HG03159 (cell line): Measurements from ENCODE around the gene VPS11.
A peak's percentile ranks its signal among the peaks of the same experiment; 100 is the strongest.
"Not testable (repeated sequence)": the region's sequence is repeated elsewhere in the genome, so short reads cannot be mapped to it uniquely, and the experiment has no call there.

Experiments used
- ATAC-seq: cut with Tn5 transposase; IDR thresholded peaks from one replicate; pipeline ENCODE4 v1.9.1; 2021; ENCODE audit warnings: mild to moderate bottlenecking, moderate library complexity; ENCODE audit not compliant: unreplicated experiment

Gene VPS11

DNA sequence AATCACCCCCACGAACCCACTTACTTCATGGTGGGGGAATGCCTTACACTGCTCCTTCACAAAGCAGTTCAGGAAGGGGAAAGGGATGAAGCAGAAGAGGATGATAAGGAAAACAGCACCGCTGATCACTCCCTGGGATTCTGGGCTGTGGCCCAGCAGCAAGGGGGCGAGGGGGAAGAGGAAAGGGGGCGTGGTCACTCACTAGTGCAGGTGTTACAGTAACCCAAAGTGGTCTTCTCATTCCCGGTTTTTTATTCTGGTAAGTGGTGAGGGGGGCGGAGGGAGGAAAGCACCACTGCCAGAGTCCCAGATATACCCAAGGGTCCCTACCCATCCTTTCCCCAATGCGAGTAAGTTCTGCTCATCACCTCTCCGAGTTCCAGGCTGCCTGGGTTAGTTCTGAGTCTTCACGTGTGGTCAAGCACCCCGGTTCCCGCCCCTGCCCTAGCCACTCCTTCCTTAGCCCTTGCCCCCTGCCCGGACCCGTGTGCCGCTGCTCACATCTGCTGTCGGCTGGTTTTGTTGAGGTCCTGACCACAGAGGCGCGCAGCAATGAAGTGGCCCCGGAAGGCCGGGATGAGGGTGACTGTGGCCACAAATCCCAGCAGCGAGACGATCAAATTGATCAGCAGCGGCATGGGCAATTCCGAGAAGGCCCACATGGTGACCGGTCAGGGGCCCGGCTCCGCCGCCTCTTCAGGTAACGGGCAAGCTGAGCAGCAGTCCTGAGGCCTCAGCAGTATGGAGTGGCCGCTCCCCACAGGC is 33.6 kb downstream of the VPS11 start:
- ATAC-seq, result peak; percentile 25

DNA sequence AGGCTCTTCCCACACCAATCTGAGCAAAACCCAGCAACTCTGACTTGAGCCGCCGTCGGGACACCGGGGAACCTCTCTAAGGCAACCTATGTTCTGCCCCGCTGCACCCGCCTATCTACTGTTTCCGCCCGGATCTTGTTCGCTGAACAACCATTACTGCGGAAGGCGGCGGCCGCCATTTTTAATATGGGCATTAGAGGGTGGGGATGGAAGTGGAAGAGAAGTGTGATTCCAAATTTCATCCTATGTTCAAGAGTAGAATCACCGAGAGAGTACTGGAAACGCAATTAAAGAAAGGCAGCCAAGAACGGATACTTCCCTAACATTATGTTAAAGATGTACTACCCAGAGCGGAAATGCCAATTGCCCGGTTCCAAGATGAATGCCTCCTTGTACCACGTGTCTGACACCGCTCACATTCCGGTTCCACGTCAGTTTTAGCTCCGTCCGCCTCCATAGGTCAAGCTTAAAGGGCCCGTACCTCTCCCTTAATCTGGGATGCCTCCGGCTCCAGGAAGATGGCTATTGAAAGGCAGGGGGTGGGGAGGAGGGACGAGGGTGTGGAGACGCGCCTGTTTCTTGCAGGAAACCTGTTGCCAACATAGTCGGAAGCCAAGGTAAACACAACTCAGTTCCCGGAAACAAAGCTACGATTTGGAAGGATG is 34.3 kb downstream of the VPS11 start, which contains the start of gene DPAGT1:
DPAGT1 (minus strand) TSS at position 95 of the 665 bp plus-strand sequence. CDS start 198 bp downstream, outside the sequence.
- peak; percentile 69 for ATAC-seq

DNA sequence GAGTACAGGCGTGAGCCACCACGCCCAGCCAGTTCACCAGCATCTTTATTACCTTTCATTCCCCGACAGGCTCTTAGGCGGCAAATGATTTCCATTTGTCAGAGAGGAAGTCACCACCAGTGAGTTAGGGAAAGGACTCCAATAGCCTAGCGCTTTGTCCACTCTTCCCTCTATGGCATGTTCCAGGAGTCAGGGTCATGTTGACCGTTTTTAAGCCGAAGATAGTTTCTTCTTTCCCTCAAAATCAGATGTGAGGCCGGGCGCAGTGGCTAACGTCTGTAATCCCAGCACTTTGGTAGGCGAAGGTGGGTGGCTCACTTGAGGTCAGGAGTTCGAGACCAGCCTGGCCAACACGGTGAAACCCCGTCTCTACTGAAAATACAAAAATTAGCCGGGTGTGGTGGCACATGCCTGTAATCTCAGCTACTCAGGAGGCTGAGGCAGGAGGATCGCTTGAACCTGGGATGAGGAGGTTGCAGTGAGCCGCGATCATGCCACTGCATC is 35.6 kb downstream of the VPS11 start:
- not testable (repeated sequence) for ATAC-seq

DNA sequence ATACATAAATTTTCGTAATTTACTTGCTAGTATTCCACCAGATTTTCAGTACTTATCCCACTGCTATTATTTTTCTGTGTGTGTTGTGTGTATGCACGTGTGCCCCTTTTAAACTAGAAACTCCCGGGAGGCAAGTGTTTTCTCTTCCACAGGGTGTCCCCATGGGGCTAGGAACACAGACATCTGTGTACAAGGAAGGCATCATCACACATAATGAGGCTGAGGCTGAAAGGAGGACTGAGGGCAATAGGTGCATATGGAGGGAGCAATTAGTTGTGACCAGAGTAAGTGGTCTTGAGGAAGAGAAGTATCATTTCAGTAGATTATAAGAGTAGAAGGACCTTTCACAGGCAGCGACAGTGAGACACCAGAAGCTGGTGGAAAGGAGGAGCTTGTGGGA is 36.2 kb downstream of the VPS11 start:
- no peak for ATAC-seq

DNA sequence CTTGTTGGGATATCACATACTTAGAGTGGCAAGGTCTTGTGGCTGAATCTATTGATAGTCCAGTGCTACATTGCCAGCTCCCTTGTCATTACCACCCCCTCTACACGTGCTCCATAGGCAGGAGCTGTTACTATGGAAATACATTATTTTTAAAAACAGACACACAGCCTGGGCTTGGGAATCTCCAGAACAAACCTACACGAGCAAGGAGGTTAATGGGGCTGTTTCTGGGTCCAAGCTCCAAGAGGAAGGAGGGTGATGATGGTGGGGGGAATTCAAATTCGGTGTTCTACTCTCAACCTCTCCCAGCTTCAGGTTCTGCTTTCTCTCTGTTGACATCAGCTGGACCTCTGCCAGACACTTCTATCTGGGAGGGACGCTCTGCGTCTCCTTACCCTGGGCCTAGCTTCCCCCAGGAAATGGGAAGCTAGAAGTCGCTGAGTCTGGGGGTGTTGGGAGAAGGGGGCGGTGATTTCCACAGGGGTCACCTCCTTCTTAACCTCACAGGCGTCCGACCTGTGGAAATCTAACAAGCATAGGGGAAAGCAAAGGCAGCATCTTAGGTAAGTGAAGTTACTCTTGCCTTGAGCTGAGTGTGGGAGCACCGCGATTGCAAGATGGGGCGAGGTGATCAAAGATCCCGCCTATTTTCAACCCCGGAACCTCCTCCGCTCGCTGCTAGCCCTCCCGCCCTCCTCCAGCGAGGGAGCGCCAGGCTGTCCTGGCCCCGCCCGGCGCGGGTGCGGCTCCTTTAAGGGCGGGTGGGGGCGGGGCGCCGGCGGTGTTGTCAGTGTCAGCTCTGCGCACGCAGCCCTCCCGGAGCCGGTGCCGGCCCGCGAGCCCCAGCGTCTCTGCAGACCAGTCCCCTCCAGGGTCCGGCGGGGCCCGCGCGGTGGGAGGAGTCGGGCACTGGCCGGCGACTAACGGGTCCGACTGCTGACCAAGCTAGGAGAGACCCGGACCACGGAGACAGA is 39.2 kb downstream of the VPS11 start, which contains the start of gene C2CD2L:
C2CD2L (plus strand) TSS at position 781 of the 974 bp plus-strand sequence. CDS start 398 bp downstream, outside the sequence.
- peak; percentile 71 for ATAC-seq

DNA sequence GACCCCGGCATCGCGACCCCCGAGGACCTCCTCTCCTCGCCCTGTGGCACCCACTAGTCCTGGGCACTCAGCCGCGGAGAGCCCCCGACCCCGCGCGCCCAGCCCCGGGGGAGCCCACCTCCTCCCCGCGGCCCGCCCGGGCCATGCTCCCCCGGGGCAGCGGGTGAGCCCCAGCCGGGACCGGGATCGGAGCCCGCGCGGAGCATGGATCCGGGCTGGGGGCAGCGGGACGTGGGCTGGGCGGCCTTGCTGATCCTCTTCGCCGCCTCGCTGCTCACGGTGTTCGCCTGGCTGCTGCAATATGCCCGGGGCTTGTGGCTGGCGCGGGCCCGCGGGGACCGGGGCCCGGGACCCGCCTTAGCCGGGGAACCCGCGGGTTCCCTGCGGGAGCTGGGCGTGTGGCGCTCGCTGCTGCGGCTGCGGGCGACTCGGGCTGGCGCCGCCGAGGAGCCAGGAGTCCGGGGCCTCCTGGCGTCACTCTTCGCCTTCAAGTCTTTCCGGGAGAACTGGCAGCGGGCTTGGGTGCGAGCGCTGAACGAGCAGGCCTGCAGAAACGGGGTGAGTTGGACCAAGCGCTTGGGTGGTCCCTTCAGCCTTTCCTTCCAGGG is 40.0 kb downstream of the VPS11 start:
- ATAC-seq, result peak; percentile 29

DNA sequence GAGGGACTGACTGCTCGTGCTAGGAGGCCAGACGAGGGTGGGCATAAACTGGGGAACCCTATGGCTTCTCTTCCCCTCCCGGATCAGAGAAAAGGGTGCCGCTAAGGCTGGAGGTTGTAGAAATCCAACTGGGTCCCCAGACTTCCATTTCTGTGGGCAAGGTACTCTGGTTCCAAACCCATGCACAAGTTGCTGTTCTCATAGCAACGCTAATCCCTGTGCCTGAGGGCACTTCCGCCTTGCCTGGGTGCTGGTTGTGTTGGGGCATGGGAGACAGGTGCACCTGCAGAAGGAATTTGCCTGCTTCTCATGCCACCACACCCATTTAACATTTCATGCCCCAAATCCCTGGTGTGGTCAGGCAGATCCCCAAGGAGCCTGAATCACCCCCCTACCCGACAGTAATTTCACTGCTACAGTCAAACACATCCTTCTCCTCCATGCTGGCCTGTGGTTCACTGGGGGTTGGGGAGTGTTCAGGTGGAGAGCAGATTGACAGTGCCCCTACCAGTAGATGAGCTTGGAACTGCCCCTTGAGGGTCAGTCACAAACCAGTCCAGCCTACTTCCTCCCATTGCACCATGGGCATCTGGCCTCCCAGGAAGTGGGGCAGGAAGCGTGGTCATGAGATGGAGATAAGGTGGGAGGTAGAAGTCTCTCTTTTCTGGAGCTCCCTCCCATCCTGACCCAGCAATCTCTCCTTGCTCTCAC is 40.7 kb downstream of the VPS11 start:
- ATAC-seq, result no peak

DNA sequence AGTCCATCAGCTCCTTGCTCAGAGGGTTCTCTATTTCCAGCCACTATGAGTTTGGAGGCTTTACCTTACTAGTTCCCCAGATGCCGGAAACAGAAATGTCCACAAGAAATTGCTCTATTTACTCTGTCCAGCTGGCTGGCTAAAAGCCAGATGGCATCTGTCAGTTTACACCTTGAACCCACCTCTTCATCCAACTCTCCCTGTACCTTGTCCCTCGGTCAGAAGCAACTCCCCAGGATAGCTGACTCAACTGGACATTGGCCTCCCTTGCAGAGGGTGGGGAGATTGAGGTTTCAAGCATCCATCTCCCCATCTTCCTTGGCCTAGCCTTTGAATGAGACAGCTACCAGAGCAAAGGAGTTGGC is 41.2 kb downstream of the VPS11 start:
- ATAC-seq, result no peak

DNA sequence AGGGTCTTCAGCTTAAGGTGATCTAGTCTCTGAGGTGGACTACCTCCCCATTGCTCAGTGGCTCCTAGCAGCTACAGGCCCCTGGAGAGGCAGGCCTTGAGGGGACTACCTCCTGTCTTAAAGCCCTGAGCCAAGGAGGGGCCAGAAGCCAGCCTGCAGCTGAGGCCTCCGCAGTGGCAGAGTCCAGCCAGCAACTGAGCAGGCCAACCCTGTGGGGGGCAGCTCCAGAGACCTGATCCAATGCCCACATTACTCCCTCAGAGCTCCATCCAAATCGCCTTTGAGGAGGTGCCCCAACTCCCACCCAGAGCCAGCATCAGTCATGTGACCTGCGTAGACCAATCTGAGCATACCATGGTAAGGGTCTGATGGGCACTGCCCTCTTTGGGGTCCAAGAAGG is 42.2 kb downstream of the VPS11 start:
- ATAC-seq, result no peak

DNA sequence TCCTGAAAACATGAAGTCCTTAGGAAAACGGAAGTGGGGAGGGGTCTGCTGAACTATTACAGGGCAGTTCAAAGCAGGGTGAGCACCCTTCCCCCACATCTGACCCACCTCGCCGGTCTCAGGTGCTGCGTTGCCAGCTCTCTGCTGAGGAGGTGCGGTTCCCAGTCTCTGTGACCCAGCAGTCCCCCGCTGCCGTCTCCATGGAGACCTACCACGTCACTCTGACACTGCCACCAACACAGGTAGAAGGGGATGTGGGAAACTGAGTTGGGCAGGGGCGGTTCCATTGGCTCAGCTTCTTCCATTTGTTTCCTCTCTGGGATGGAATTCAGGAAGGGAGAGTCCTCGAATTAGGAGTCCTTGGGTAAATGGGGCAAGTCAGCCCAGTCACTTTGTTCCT is 42.8 kb downstream of the VPS11 start:
- ATAC-seq, result no peak

DNA sequence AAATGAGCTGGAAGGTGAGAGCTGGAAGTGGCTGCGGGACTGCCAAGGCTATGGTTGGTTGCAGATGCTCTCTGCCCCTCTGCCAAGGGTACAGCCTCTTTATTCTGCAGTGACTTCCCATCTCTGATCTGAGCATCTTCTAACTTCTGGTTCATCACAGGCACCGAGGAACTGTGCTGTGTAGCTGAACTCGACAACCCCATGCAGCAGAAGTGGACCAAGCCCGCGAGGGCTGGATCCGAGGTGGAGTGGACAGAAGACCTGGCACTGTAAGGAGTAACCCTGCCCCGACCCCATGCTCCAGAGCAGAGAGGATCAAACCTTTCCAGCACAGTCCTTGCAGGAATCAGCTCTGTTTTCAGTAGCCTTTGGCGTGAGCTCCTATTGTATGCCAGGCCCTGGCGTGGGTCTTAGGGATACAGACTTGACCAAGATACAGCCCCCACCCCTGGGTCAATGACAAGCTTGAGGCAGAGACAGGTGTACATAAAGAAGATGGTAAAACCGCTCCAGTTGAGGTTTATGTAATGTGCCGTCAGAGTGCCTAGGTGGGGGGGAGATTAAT is 43.8 kb downstream of the VPS11 start:
- ATAC-seq, result no peak

DNA sequence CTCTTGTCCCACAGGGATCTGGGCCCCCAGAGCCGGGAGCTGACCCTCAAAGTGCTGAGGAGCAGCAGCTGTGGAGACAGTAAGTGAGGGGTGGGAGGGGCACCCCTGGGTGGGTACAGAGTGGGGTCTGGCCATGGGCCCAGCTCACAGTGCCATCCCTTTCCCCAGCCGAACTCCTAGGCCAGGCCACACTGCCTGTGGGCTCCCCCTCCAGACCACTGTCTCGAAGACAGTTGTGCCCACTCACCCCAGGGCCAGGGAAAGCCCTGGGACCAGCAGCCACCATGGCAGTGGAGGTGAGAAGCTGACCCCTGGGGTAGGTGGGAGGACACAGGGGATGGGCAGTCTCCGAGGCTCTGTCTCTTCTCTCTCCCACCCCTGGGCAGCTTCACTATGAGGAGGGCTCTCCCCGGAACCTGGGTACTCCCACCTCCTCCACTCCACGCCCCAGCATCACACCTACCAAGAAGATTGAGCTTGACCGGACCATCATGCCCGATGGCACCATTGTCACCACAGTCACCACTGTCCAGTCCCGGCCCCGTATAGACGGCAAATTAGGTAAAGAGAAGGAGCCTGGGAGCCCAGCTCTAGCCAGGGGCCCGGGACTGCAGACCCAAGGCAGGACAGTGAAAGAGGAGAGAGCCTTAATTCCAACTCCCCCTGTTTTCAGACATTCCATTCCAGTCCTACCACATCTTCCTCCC is 44.8 kb downstream of the VPS11 start:
- ATAC-seq, result no peak

DNA sequence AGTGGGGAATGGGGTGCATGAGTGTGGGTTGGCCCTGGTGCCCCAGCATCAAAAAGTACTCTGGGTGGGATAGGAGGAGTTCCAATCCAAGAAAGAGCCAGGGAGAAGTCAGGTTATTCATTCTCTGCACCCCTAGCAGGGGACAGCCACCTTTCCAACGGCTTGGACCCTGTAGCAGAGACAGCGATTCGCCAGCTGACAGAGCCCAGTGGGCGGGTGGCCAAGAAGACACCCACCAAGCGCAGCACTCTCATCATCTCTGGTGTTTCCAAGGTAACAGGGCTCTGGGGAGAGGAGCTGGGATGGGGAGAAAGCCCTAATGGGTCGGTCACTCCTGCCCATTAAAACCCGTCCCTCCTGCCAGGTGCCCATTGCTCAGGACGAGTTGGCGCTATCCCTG is 46.1 kb downstream of the VPS11 start:
- no peak for ATAC-seq

DNA sequence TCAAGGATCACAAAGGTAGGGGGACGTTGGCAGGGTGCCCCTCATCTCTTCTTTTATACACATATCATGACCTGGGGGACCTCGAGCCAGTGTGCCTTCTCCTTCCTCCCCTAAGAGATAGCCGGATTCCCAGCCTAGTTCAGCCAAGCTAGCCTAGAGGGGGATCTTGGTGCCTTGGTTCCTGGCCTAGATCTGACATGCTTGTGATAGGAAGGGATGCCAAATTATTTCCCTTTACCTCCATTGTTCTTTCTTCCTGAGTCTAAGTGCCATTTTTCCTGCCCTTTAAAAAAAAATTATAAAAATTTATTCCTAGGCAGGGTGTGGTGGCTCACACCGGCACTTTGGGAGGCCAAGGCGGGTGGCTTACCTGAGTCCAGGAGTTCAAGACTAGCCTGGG is 46.7 kb downstream of the VPS11 start:
- no peak for ATAC-seq

DNA sequence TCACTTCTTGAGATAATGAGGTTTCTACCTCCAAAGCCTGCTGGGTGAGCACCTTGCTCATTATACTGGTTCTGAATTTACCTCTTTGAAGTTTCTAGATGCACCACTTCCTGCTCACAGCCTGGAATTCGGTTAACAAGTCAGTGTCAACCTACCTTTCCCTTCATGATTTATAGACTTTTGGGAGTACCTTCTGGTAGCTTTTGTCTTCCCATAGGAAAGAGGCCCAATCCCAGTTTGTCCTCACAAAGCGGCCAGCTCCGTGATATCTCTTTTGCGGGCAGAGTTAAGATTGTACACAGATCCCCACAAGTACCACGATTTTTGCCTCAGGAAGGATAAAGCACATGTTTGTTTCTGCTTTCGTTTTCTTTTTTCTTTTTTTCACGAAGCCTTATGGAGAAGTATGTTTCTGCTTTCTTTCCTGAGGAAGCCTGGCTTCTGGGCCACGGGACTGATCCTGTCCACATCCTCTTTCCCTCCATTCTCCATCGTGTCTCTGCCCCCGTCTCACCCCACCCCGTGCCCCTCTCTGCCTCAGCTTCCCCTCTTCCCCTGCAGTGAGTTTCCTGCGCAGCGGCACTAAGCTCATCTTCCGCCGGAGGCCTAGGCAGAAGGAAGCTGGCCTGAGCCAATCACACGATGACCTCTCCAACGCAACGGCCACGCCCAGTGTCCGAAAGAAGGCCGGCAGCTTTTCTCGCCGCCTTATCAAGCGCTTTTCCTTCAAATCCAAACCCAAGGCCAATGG is 48.0 kb downstream of the VPS11 start:
- no peak for ATAC-seq

DNA sequence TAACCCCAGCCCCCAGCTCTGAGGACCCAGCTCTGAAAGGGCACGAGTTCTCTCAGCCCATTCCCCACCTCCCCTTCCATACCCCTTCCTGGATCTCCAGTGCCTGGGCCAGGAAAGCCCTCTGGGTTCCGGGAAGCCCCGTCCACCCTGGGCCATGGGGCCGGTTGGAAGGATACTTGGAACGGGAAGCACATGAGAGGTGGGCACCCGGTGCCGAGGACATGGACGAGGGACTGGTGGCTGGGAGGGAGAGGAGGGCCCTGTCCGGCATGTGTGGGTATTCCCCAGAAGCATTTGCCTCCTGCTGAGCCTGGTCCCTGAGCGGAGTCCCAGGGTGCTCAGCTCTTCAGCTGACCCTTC is 48.6 kb downstream of the VPS11 start:
- no peak for ATAC-seq

DNA sequence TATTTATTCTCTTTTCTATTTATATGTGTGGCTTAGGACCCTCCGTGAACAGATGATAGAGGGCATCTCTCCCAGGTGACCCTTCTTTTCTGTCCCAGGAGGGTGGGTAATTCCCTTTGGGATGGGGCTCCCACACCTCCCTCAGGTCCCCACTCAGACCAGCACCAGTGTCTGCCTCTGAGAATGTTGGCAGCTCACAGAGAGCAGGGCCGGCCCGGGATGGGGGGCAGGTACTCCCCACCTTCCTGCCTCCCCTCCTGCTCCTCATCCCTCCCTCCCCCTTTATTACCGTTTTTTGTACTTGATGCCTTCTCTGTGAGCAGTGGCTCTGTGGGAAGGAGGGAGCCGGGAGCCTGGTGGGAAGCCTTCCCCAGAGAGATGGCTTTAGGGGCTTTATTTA is 49.0 kb downstream of the VPS11 start:
- ATAC-seq, result no peak

DNA sequence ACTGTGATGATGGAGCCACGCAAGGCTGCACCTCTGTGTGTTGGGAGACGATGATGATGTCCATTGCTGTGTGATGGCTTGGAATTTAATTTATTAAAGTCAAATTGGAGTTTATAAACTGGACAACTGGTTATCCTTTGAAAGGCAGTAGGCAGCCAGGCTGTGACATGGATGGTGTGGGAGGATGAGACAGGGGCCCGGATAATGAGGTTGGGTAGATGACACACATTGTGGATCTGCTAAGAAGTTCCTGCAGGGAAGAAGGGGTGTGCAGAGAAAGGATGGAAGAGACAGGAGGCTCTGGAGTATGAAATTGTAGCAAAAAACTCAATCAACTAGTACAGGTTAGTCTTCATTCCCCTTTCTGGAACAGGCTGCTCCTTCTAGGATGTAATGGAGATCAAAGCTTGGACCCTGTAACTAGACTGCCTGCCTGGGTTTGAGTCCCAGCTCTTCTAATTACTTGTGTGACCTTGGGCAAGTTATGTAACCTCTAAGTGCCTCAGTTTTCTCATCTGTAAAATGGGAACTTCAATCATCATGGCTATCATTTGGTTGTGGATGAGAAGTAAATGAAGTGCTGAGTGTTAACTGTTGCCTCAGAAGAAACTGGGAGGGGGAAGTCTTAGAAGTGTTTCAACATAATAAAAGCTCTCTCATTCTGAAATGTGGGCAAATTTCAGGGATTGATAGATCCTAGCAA is 49.5 kb downstream of the VPS11 start:
- no peak for ATAC-seq
